Measurements from ENCODE around the gene SPSB1. TPM values are rescaled to one million over a fixed set of nuclear protein-coding genes. Genes with fewer than 3 reads are reported as not detected.

Gene SPSB1
- total and polyA plus RNA-seq, 2 experiments from 2014 or later, result 2.4 to 6.8 TPM

DNA sequence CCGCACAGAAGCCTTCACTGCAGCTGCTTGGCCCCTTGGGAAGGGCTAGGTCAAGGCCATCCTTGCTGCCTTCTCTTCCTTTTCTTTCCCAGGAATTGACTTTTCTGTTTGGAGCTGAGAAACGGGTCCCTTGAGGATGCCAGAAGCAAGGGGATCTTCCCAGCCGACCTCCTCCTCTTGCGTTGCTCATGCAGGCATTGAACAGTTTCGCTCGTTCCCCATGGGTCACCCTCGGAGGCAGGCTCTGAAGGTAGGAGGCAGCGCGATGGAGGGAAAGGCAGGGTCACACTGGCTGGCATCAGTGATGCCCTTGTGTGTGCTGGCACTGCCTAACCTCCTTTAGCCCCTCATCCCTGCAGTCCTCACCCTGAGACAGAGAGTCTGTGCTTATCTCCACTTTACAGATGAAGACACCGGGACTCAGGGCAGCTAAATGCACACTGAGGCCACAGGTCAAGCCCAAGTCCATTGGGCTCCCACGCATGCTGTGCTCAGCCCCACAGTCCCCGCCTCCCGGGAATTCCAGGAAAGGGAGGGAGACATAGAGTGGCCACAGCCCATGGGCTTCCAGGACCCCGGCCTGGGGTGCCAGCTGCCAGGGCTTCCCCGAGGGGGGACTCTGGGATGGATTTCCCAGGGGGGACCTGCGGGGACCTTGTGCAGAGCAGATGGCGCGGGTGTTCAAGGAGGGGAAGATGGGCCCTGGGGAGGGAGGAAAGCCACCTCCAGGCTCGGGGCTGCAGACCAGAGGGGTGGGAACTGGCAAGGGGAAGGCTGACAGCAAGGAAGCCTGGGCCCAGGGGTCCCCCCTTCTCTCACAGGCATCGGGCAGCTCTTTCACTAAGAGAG lies 90.2 kb downstream of the SPSB1 start:
- no peaks in the 10 kb centered on the region for H3K36me3 ChIP-seq (ENCODE audit: insufficient read depth)
- H3K4me1 ChIP-seq (ENCODE audit: insufficient read depth), result no peaks in the 10 kb centered on the region
- H2AFZ ChIP-seq, result no peak overlapping the region
- Mint-ChIP-seq H3K4me3 (no peak overlapping the region), H3K27ac (no peak overlapping the region), H3K36me3 (ENCODE audit: low read depth) (no peaks in the 10 kb centered on the region), H3K4me1 (no peaks in the 10 kb centered on the region; the same call in 2 of the 3 replicates), H3K27me3 (ENCODE audit: insufficient read depth, low read depth, poor library complexity) (peaks cover 10% of the 10 kb centered on the region), H3K9me3 (no peaks in the 10 kb centered on the region)
- no peak for DNase-seq (ENCODE audit: low spot score)
- no peaks in the 10 kb centered on the region for H3K79me2 ChIP-seq (replicated peaks; ENCODE audit: insufficient read depth)
- no peaks in the 10 kb centered on the region for H3F3A ChIP-seq (replicated peaks; ENCODE audit: low read depth)
- peak; percentile 52 for ATAC-seq
- H3K4me2 ChIP-seq, result no peak overlapping the region
- no peaks in the 10 kb centered on the region for H4K20me1 ChIP-seq (replicated peaks; ENCODE audit: insufficient read depth)
- no peak overlapping the region for H3K4me3 ChIP-seq
- TF ChIP-seq ZNF114 (CRISPR knock-in tag; IDR thresholded peaks at IDR 0.05) (no peak), STAT1 (IDR thresholded peaks at IDR 0.05; ENCODE audit: unreplicated experiment) (no peak), CREB1 (CRISPR knock-in tag; IDR thresholded peaks at IDR 0.05; ENCODE audit: low read depth) (no peak), POLR2AphosphoS5 (IDR thresholded peaks at IDR 0.05; ENCODE audit: low read depth) (no peak)
- TF ChIP-seq, protein P1, sequence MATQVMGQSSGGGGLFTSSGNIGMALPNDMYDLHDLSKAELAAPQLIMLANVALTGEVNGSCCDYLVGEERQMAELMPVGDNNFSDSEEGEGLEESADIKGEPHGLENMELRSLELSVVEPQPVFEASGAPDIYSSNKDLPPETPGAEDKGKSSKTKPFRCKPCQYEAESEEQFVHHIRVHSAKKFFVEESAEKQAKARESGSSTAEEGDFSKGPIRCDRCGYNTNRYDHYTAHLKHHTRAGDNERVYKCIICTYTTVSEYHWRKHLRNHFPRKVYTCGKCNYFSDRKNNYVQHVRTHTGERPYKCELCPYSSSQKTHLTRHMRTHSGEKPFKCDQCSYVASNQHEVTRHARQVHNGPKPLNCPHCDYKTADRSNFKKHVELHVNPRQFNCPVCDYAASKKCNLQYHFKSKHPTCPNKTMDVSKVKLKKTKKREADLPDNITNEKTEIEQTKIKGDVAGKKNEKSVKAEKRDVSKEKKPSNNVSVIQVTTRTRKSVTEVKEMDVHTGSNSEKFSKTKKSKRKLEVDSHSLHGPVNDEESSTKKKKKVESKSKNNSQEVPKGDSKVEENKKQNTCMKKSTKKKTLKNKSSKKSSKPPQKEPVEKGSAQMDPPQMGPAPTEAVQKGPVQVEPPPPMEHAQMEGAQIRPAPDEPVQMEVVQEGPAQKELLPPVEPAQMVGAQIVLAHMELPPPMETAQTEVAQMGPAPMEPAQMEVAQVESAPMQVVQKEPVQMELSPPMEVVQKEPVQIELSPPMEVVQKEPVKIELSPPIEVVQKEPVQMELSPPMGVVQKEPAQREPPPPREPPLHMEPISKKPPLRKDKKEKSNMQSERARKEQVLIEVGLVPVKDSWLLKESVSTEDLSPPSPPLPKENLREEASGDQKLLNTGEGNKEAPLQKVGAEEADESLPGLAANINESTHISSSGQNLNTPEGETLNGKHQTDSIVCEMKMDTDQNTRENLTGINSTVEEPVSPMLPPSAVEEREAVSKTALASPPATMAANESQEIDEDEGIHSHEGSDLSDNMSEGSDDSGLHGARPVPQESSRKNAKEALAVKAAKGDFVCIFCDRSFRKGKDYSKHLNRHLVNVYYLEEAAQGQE (IDR thresholded peaks at IDR 0.05; ENCODE audit: unreplicated experiment), result no peak
- TF ChIP-seq, protein P2, sequence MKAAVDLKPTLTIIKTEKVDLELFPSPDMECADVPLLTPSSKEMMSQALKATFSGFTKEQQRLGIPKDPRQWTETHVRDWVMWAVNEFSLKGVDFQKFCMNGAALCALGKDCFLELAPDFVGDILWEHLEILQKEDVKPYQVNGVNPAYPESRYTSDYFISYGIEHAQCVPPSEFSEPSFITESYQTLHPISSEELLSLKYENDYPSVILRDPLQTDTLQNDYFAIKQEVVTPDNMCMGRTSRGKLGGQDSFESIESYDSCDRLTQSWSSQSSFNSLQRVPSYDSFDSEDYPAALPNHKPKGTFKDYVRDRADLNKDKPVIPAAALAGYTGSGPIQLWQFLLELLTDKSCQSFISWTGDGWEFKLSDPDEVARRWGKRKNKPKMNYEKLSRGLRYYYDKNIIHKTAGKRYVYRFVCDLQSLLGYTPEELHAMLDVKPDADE (IDR thresholded peaks at IDR 0.05), result no peak
- no peaks in the 10 kb centered on the region for H3K9me2 ChIP-seq (ENCODE audit: insufficient read depth)
- no peaks in the 10 kb centered on the region for H3K27me3 ChIP-seq (ENCODE audit: insufficient read depth)
- no peak overlapping the region for H3K27ac ChIP-seq (ENCODE audit: low read depth)

DNA sequence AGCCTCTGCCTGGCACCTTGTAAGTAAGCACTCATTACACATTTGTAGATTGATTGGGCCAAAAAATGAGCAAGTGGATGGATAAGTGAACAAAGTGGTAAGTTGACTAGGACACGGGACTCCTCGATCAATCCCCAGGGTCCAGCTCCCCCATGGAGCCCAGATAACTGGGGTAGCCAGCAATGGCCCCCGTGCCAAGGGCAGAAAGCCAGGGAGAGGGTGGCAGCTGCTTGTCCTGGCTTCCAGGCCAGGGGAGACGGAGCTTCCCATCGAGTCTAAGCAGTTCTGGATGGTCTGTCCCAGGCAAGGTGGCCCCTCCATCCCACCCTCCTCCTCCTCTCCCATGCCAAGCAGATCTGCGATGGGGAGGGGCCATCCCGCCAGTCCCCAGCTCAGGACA lies 91.4 kb downstream of the SPSB1 start:
- no peak overlapping the region for H3K27ac Mint-ChIP-seq
- Histone ChIP-seq H4K20me1 (replicated peaks; ENCODE audit: insufficient read depth) (no peaks in the 10 kb centered on the region), H3K27ac (ENCODE audit: low read depth) (no peak overlapping the region), H3F3A (replicated peaks; ENCODE audit: low read depth) (no peaks in the 10 kb centered on the region), H2AFZ (no peak overlapping the region), H3K36me3 (ENCODE audit: insufficient read depth) (no peaks in the 10 kb centered on the region), H3K79me2 (replicated peaks; ENCODE audit: insufficient read depth) (no peaks in the 10 kb centered on the region), H3K9me2 (ENCODE audit: insufficient read depth) (no peaks in the 10 kb centered on the region), H3K4me2 (no peak overlapping the region), H3K4me3 (no peak overlapping the region), H3K4me1 (ENCODE audit: insufficient read depth) (no peaks in the 10 kb centered on the region), H3K27me3 (ENCODE audit: insufficient read depth) (no peaks in the 10 kb centered on the region)
- ATAC-seq (no peak), DNase-seq (ENCODE audit: low spot score) (no peak)
- no peak for TF ChIP-seq NANOG (IDR thresholded peaks at IDR 0.05; ENCODE audit: borderline replicate concordance)
- TF ChIP-seq STAT1 (IDR thresholded peaks at IDR 0.05; ENCODE audit: unreplicated experiment), result no peak
- no peak for TF ChIP-seq ZNF331 (CRISPR knock-in tag; IDR thresholded peaks at IDR 0.05; ENCODE audit: low read depth)
- TF ChIP-seq POLR2AphosphoS5 (IDR thresholded peaks at IDR 0.05; ENCODE audit: low read depth), result no peak
- TF ChIP-seq, protein P2 (IDR thresholded peaks at IDR 0.05), result no peak
- no peaks in the 10 kb centered on the region for H3K36me3 Mint-ChIP-seq (ENCODE audit: low read depth)
- H3K4me3 Mint-ChIP-seq, result no peak overlapping the region
- no peaks in the 10 kb centered on the region for H3K9me3 Mint-ChIP-seq
- H3K27me3 Mint-ChIP-seq (ENCODE audit: insufficient read depth, low read depth, poor library complexity), result peaks cover 10% of the 10 kb centered on the region
- H3K4me1 Mint-ChIP-seq, result no peaks in the 10 kb centered on the region; the same call in 2 of the 3 replicates

Data from GM23338 (cell line).